SK-N-SH (cell line): ENCODE measurements around the gene TRPC4AP. TPM values are rescaled to one million over a fixed set of nuclear protein-coding genes. Genes with fewer than 3 reads are reported as not detected.

Source experiments
- CTCF ChIA-PET: fragments of 300-600, 350-600 bp; formaldehyde crosslinking; extraction: SDS; loops from one replicate; lab custom pipeline; 2021; lab: Yijun Ruan, JAX
- POLR2A ChIA-PET: fragments of 350-600 bp; sonication (Branson Sonifier 250); formaldehyde crosslinking; extraction: SDS; loops from one replicate; lab custom pipeline; 2020; ENCODE audit warnings: antibody characterized with exemption, inconsistent platforms; lab: Yijun Ruan, JAX
- DNase-seq: peaks from one replicate; pipeline ENCODE4 v3.0.0; 2012
- H2AFZ ChIP-seq: fragments of 200-600 bp; sonication (generic); 2 replicates; pipeline ENCODE4 v1.8.1; 2016; ENCODE audit warnings: antibody characterized with exemption, mild to moderate bottlenecking, low read depth
- H3F3A ChIP-seq: fragments of 200-600 bp; sonication (generic); replicated peaks from 2 replicates; pipeline ENCODE3; 2016; ENCODE audit warnings: antibody characterized with exemption, mild to moderate bottlenecking; ENCODE audit not compliant: insufficient read depth
- H3K27ac ChIP-seq, 2 experiments: fragments of 200-500 bp in 1 of 2; fragments of 200-600 bp in 1 of 2; sonication (Bioruptor generic) in 1 of 2; sonication (generic), shearing (Covaris generic) in 1 of 2; 2 replicates each; pipeline versions ENCODE4 v1.5.1 to v1.6.1; 2014 to 2016; ENCODE audit warnings: low read depth in 2 of 2, inconsistent platforms in 1 of 2, low read length in 1 of 2, mild to moderate bottlenecking in 1 of 2, mixed read lengths in 1 of 2
- H3K27me3 ChIP-seq: fragments of 200-600 bp; sonication (generic), shearing (Covaris generic); 2 replicates; pipeline ENCODE4 v1.6.1; 2016; ENCODE audit warnings: mixed run types; ENCODE audit not compliant: insufficient read depth
- H3K36me3 ChIP-seq, 2 experiments: fragments of 200-500 bp in 1 of 2; fragments of 200-600 bp in 1 of 2; sonication (Bioruptor generic) in 1 of 2; sonication (generic) in 1 of 2; replicated peaks in 1 of 2; 2 replicates each; pipeline versions ENCODE3 to v1.5.1; 2014 to 2016; ENCODE audit warnings: low read length in 1 of 2, mild to moderate bottlenecking in 1 of 2; ENCODE audit not compliant: insufficient read depth in 2 of 2, control insufficient read depth in 1 of 2
- H3K4me1 ChIP-seq, 2 experiments: fragments of 200-500 bp in 1 of 2; fragments of 200-600 bp in 1 of 2; sonication (Bioruptor generic) in 1 of 2; sonication (generic), shearing (Covaris generic) in 1 of 2; 2 replicates each; pipeline versions ENCODE4 v1.5.1 to v1.6.1; 2014 to 2016; ENCODE audit warnings: low read depth in 1 of 2, low read length in 1 of 2, mixed run types in 1 of 2; ENCODE audit not compliant: insufficient read depth in 2 of 2, control insufficient read depth in 1 of 2
- H3K4me2 ChIP-seq: fragments of 200-600 bp; sonication (generic), shearing (Covaris generic); 2 replicates; pipeline ENCODE4 v1.6.1; 2017; ENCODE audit warnings: mixed run types
- H3K4me3 ChIP-seq, 2 experiments: fragments of 200-500 bp in 1 of 2; fragments of 200-600 bp in 1 of 2; sonication (Bioruptor generic) in 1 of 2; sonication (generic), shearing (Covaris generic) in 1 of 2; 2 replicates each; pipeline versions ENCODE4 v1.5.1 to v1.8.1; 2014 to 2016; ENCODE audit warnings: low read depth in 2 of 2, inconsistent platforms in 1 of 2, low read length in 1 of 2, mild to moderate bottlenecking in 1 of 2, mixed read lengths in 1 of 2, moderate library complexity in 1 of 2
- H3K79me2 ChIP-seq: fragments of 200-600 bp; sonication (generic); 2 replicates; pipeline ENCODE4 v1.8.1; 2017; ENCODE audit warnings: mild to moderate bottlenecking; ENCODE audit not compliant: insufficient read depth
- H3K9ac ChIP-seq: fragments of 200-600 bp; sonication (generic); 2 replicates; pipeline ENCODE4 v1.6.1; 2017; ENCODE audit warnings: mixed run types
- H3K9me2 ChIP-seq: fragments of 200-600 bp; sonication (generic); 2 replicates; pipeline ENCODE4 v1.6.1; 2017; ENCODE audit warnings: mixed run types
- H3K9me3 ChIP-seq: fragments of 200-600 bp; sonication (generic); 2 replicates; pipeline ENCODE4 v1.6.1; 2017; ENCODE audit warnings: mixed run types, mild to moderate bottlenecking, moderate library complexity
- H4K20me1 ChIP-seq: fragments of 200-600 bp; sonication (generic); 2 replicates; pipeline ENCODE4 v1.6.1; 2017; ENCODE audit warnings: mild to moderate bottlenecking, mixed run types; ENCODE audit not compliant: insufficient read depth
- CHD2 ChIP-seq: fragments of 150-350 bp; IDR thresholded peaks from 2 replicates; pipeline ENCODE4 v1.6.1; 2018; ENCODE audit warnings: low read length; ENCODE audit not compliant: partially characterized antibody
- EZH2phosphoT487 ChIP-seq: fragments of 200-600 bp; sonication (generic); IDR thresholded peaks from 2 replicates; pipeline ENCODE4 v1.6.1; 2017; ENCODE audit warnings: low read depth, mixed run types, mild to moderate bottlenecking, antibody characterized with exemption, moderate library complexity, borderline replicate concordance
- FOSL2 ChIP-seq: IDR thresholded peaks from 2 replicates; pipeline ENCODE4 v1.4.0; 2012; ENCODE audit warnings: low read depth, mild to moderate bottlenecking, moderate library complexity, borderline replicate concordance
- FOXJ3 ChIP-seq: sonication (generic); formaldehyde crosslinking; IDR thresholded peaks from 2 replicates; pipeline ENCODE4 v1.5.1; 2020; ENCODE audit warnings: mild to moderate bottlenecking, missing genetic modification reagents
- JUND ChIP-seq: IDR thresholded peaks from 2 replicates; pipeline ENCODE4 v1.4.0; 2012
- MEF2A ChIP-seq: IDR thresholded peaks from 2 replicates; pipeline ENCODE4 v1.4.0; 2012; ENCODE audit warnings: low read depth, borderline replicate concordance
- MXI1 ChIP-seq: IDR thresholded peaks from 2 replicates; pipeline ENCODE4 v1.6.1; 2012; ENCODE audit warnings: mild to moderate bottlenecking, low read depth, low read length, improper control_type of control experiment
- NRF1 ChIP-seq: IDR thresholded peaks from 2 replicates; pipeline ENCODE4 v1.6.1; 2012; ENCODE audit warnings: low read depth, mild to moderate bottlenecking, low read length
- POLR2AphosphoS5 ChIP-seq: IDR thresholded peaks from 2 replicates; pipeline ENCODE4 v1.6.1; 2012; ENCODE audit warnings: low read depth, low read length
- RAD21 ChIP-seq: IDR thresholded peaks from 2 replicates; pipeline ENCODE4 v1.6.1; 2012; ENCODE audit warnings: mild to moderate bottlenecking, low read length
- RCOR1 ChIP-seq: fragments of 150-350 bp; IDR thresholded peaks from 2 replicates; pipeline ENCODE4 v1.6.1; 2017; ENCODE audit warnings: antibody characterized with exemption, low read length
- RFX5 ChIP-seq: IDR thresholded peaks from 2 replicates; pipeline ENCODE4 v1.6.1; 2012; ENCODE audit warnings: mild to moderate bottlenecking, improper control_type of control experiment, low read length
- RXRA ChIP-seq: IDR thresholded peaks from 2 replicates; pipeline ENCODE4 v1.4.0; 2012; ENCODE audit warnings: low read depth, mild to moderate bottlenecking, borderline replicate concordance
- SIN3A ChIP-seq: IDR thresholded peaks from 2 replicates; pipeline ENCODE4 v1.6.1; 2012; ENCODE audit warnings: low read depth, mild to moderate bottlenecking, low read length, moderate library complexity, borderline replicate concordance
- TCF12 ChIP-seq: IDR thresholded peaks from 2 replicates; pipeline ENCODE4 v1.4.0; 2012
- TEAD4 ChIP-seq: IDR thresholded peaks from 2 replicates; pipeline ENCODE4 v1.4.0; 2012; ENCODE audit warnings: mild to moderate bottlenecking, borderline replicate concordance; ENCODE audit not compliant: insufficient read depth
- WGBS: methylation state at CpG from one replicate; pipeline ENCODE4 v1.1.6; 2017; ENCODE audit warnings: low lambda C conversion rate; 5-methylcytosine and 5-hydroxymethylcytosine counted together
- polyA plus RNA-seq, 3 experiments: library from polyadenylated mRNA; depleted of rRNA; stranded (reverse); fragments of >200 nt; gene quantifications; 2 replicates each; pipeline ENCODE4 v1.2.3, GENCODE V29; 2012
- TF ChIP-seq, protein P1 (sequence below): IDR thresholded peaks from 2 replicates; pipeline ENCODE4 v1.6.1; 2012; ENCODE audit warnings: mild to moderate bottlenecking, low read depth, low read length, moderate library complexity
- TF ChIP-seq, protein P2 (sequence below): IDR thresholded peaks from 2 replicates; pipeline ENCODE4 v1.4.0; 2012; ENCODE audit warnings: low read depth, borderline replicate concordance
- TF ChIP-seq, protein P3 (sequence below): IDR thresholded peaks from 2 replicates; pipeline ENCODE4 v1.4.0; 2012; ENCODE audit warnings: low read depth

TRPC4AP gene
- polyA plus RNA-seq, 1 of the 3 experiments (the other 2 are of a cell fraction): 57.4 TPM

DNA sequence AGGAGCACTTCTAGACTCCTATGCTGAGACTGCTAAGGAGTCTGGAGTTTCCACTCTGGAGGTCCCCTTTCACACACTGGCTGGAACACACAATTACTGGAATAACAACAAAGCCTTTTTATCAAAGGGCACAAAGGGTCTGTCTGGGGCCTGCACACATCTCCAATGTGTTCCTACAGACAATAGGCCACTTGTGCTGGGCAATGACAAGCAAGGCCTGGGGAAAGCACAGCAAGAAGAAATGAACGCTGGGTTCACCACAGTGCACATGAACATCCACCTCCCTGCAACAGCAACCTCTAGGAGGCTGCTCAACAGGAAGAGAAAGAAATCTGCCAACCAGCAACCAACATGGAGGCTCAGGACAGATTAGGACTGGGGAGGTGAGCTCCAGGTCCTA lies 43.9 kb downstream of the TRPC4AP start:
- H3K79me2 ChIP-seq: peaks cover 22% of the 10 kb centered on the region
- POLR2A ChIA-PET: no interaction called here
- no peaks in the 10 kb centered on the region for H3K9me3 ChIP-seq
- no peaks in the 10 kb centered on the region for H3F3A ChIP-seq
- H3K27ac ChIP-seq: no peak overlapping the region
- H3K9me2 ChIP-seq: no peaks in the 10 kb centered on the region
- H3K4me3 ChIP-seq: no peak overlapping the region
- TF ChIP-seq SIN3A: no peak
- TF ChIP-seq MXI1: no peak
- TF ChIP-seq, protein P1, sequence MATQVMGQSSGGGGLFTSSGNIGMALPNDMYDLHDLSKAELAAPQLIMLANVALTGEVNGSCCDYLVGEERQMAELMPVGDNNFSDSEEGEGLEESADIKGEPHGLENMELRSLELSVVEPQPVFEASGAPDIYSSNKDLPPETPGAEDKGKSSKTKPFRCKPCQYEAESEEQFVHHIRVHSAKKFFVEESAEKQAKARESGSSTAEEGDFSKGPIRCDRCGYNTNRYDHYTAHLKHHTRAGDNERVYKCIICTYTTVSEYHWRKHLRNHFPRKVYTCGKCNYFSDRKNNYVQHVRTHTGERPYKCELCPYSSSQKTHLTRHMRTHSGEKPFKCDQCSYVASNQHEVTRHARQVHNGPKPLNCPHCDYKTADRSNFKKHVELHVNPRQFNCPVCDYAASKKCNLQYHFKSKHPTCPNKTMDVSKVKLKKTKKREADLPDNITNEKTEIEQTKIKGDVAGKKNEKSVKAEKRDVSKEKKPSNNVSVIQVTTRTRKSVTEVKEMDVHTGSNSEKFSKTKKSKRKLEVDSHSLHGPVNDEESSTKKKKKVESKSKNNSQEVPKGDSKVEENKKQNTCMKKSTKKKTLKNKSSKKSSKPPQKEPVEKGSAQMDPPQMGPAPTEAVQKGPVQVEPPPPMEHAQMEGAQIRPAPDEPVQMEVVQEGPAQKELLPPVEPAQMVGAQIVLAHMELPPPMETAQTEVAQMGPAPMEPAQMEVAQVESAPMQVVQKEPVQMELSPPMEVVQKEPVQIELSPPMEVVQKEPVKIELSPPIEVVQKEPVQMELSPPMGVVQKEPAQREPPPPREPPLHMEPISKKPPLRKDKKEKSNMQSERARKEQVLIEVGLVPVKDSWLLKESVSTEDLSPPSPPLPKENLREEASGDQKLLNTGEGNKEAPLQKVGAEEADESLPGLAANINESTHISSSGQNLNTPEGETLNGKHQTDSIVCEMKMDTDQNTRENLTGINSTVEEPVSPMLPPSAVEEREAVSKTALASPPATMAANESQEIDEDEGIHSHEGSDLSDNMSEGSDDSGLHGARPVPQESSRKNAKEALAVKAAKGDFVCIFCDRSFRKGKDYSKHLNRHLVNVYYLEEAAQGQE: no peak
- no peak for TF ChIP-seq NRF1
- TF ChIP-seq, protein P2, sequence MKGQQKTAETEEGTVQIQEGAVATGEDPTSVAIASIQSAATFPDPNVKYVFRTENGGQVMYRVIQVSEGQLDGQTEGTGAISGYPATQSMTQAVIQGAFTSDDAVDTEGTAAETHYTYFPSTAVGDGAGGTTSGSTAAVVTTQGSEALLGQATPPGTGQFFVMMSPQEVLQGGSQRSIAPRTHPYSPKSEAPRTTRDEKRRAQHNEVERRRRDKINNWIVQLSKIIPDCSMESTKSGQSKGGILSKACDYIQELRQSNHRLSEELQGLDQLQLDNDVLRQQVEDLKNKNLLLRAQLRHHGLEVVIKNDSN: no peak
- no peak for TF ChIP-seq EZH2phosphoT487
- no peak for TF ChIP-seq MEF2A
- no peak for TF ChIP-seq RCOR1
- TF ChIP-seq RAD21: no peak
- no peak for TF ChIP-seq TCF12
- TF ChIP-seq JUND: no peak
- no peak for TF ChIP-seq FOXJ3
- TF ChIP-seq TEAD4: no peak
- TF ChIP-seq RFX5: no peak
- H3K27me3 ChIP-seq: no peaks in the 10 kb centered on the region
- H3K4me1 ChIP-seq: peaks cover 0 to 10% of the 10 kb centered on the region in 2 experiments; a peak in 1 of 4 replicates
- CTCF ChIA-PET: interaction anchor here (1.5 kb wide), 1 partner anchor 45 kb away, joined by 3 read pairs; no protein-coding TSS in a partner anchor
- WGBS: 100% methylated on average over 1 of the region's 1 CpG
- no peaks in the 10 kb centered on the region for H4K20me1 ChIP-seq
- H3K4me2 ChIP-seq: no peak overlapping the region
- no peak overlapping the region for H3K9ac ChIP-seq
- no peak for DNase-seq
- peaks cover 40 to 52% of the 10 kb centered on the region in 2 experiments for H3K36me3 ChIP-seq
- no peak overlapping the region for H2AFZ ChIP-seq

DNA sequence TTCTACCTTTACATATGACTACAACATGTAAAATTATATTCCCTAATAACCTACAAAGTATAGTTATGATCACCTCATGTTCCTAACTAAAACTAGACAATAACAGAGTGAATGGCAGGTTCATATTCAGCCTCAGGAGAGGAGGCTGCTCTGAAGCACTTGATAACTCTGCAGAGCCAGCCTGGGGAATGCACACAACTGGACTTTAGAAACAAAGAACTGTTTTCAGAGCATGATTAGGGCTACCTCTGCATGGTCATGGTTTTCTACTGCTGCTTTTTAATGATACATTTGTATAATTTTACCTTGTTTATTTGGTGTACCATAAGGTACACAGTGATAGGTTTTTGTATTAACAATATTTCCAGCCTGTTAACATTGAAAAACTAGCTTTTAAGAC lies 50.3 kb downstream of the TRPC4AP start:
- peaks cover 37% of the 10 kb centered on the region in 2 experiments for H3K36me3 ChIP-seq
- TF ChIP-seq SIN3A (no peak), CHD2 (no peak), POLR2AphosphoS5 (no peak), TCF12 (no peak), RXRA (no peak), MEF2A (no peak), FOSL2 (no peak), RCOR1 (no peak), EZH2phosphoT487 (no peak), FOXJ3 (no peak)
- TF ChIP-seq, protein P1: no peak
- TF ChIP-seq, protein P3, sequence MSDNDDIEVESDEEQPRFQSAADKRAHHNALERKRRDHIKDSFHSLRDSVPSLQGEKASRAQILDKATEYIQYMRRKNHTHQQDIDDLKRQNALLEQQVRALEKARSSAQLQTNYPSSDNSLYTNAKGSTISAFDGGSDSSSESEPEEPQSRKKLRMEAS: no peak

More for the DNA sequence above, 50.3 kb downstream of the TRPC4AP start:
- no peaks in the 10 kb centered on the region for H3K27me3 ChIP-seq
- no peaks in the 10 kb centered on the region for H3K9me2 ChIP-seq
- no peak overlapping the region for H3K4me3 ChIP-seq
- H3K9ac ChIP-seq: no peak overlapping the region
- H3K9me3 ChIP-seq: no peaks in the 10 kb centered on the region
- ChIA-PET CTCF (interaction anchor here (1.0 to 2.0 kb wide), 3 partner anchors 10 to 170 kb away, joined by 3 to 7 read pairs (median 4); no protein-coding TSS in a partner anchor), POLR2A (no interaction called here)
- no peak overlapping the region for H3K4me2 ChIP-seq
- H3K4me1 ChIP-seq: no peaks in the 10 kb centered on the region
- no peak for DNase-seq
- H2AFZ ChIP-seq: no peak overlapping the region
- H3K79me2 ChIP-seq: peaks cover 17% of the 10 kb centered on the region
- H3K27ac ChIP-seq: no peak overlapping the region
- no peaks in the 10 kb centered on the region for H3F3A ChIP-seq
- H4K20me1 ChIP-seq: no peaks in the 10 kb centered on the region
